IPS-11a (cell line): ENCODE measurements around the gene SMAD2.

Experiments
- H3K4me3 ChIP-seq: one replicate; pipeline ENCODE4 v1.5.1; 2013; ENCODE audit warnings: low read depth, low read length, control low read depth

SMAD2 gene

GRCh38 chr18:47932190-47932589, 1.7 kb upstream of the SMAD2 start:
- H3K4me3 ChIP-seq: no peak overlapping the region

DNA sequence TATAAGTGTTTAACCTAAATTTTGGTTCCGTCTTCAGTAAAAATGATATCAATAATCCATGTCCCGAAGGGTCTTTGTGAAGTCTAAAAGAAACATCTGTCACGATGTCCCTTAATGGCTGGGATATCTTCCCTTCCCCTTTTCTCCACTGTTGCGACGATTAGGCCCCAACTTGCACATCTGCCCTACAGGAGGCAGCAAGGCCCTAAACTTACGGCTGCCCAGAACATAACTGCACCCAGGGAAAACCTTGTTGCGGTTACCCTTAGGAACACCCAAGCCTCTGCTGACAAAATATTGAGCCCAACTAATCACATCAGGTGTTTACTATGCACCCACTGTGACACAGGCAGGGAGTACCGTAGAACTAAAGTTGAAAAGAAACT, 1.3 kb upstream of the SMAD2 start:
- peak overlapping the region; percentile 69 for H3K4me3 ChIP-seq

GRCh38 chr18:47930931-47931717, 665 bp upstream of the SMAD2 start:
- H3K4me3 ChIP-seq: peak overlapping the region; percentile 69

DNA sequence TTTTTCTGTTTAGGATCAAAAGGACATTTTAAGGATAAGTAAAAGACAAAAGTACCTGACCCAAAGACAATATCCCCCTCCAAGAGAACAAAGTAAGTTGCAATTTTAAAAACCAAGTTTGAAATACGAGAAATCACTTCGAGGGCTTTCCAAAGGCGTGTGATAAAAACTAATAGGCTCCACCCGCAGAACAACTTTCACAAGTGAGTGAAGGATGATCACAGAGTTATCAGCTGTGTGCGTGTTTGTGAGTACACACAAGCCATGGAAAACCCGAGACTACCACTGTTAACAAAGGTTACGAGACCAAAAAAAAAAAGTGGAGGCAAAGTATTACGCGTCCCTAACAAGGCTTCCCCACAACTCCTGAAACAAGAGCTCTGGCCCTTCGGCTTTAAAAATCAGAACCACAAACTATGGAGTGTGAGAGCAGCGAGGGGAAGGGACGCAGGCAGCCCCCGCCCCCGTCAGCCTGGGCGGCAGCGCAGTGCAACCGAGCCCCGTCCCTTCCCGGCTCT, 719 bp downstream of the SMAD2 start:
- H3K4me3 ChIP-seq: peak overlapping the region; percentile 75

GRCh38 chr18:47928466-47928865, 2.0 kb downstream of the SMAD2 start:
- H3K4me3 ChIP-seq: peak overlapping the region; percentile 75

DNA sequence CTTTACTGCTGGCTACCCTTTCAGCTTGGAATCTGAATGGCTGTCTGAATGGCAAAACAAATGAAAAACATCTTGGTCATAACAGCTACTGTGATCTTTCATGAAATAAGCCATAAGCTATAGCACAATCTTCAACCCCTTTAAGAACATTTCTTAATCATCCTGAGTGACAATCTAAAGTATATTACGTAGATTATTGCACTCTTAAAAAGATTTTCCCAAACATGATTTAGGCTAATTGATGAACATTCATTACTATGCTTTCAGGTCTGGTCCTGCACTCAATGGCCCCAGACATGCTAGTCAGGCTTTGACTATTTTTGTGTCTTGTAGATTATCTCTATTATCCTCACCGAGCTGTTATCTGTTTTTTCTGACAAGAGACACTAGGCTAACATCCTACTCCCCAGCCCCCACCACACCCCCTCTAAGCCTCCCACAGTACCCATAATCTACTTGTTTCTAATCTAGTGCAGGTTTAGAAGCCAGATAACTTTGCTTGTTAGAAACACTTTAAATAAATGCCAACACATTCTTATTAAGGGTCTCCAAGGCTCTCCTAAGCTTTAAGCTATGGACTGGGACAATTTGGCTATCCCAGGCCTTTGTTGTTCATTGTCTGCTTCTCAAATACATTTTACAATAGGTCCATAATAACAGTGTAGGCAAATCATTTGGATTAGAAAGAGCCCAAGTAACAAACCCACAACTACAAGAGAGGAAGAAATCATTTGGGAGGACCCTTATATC, 4.2 kb downstream of the SMAD2 start:
- no peak overlapping the region for H3K4me3 ChIP-seq

DNA sequence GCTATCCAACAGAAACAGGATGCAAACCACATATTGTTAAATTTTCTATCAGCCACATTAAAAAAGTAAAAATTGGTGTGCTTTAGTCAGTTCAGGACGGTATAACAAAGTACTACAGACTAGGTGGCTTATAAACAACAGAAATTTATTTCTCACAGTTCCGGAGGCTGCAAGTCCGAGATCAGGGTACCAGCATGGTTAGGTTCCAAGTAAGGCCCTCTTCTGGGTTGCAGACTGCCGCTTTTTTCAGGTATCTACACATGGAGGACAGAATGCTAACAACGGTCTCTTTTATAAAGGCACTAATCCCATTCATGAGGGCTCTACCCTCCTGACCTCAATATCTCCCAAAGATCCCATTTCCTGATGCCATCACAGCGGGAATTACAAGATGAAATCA, 10.5 kb downstream of the SMAD2 start:
- H3K4me3 ChIP-seq: no peak overlapping the region

GRCh38 chr18:47917923-47918610, 12.4 kb downstream of the SMAD2 start:
- H3K4me3 ChIP-seq: peak overlapping the region; percentile 18

GRCh38 chr18:47915930-47916329, 14.5 kb downstream of the SMAD2 start:
- H3K4me3 ChIP-seq: no peak overlapping the region

DNA sequence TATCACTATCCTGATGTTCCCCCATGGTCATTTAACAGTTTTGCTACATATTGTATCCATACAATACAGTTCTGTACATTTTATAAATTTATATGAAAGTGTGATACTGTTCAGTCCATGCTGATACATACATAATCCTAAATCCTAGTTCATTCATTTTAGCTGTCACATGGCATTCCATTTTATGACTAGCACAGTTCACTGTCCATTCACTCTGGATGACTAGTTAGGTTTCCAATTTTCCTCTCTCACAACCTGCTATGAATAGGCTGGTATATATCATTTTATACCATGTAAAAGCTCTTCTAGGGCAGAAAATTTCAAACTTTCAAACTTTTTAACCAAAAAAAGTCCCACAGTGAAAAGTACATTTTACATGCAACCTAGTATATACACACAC, 15.2 kb downstream of the SMAD2 start:
- no peak overlapping the region for H3K4me3 ChIP-seq

GRCh38 chr18:47912794-47913585, 17.5 kb downstream of the SMAD2 start:
- H3K4me3 ChIP-seq: no peak overlapping the region

GRCh38 chr18:47912343-47912742, 18.1 kb downstream of the SMAD2 start:
- H3K4me3 ChIP-seq: no peak overlapping the region

DNA sequence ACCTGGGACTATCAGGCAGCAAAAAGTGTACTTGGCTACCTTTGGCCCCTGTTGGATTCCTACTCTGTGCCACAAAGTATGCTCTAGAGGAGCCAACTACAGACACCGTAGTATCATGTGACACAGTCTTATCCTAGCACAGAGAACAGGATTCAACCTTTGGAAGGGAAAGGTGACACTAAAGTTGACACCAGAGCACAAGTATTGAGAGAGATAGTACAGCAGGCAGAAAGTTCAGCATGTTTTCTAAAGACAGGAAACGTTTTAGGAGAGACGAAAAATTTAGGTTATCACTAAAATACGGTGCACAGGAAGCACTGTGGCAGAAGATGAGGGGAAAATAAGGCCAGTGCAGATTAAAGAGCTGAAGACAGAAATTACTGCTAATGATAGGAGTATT, 18.6 kb downstream of the SMAD2 start:
- no peak overlapping the region for H3K4me3 ChIP-seq

GRCh38 chr18:47909484-47909883, 21.0 kb downstream of the SMAD2 start:
- H3K4me3 ChIP-seq: no peak overlapping the region

DNA sequence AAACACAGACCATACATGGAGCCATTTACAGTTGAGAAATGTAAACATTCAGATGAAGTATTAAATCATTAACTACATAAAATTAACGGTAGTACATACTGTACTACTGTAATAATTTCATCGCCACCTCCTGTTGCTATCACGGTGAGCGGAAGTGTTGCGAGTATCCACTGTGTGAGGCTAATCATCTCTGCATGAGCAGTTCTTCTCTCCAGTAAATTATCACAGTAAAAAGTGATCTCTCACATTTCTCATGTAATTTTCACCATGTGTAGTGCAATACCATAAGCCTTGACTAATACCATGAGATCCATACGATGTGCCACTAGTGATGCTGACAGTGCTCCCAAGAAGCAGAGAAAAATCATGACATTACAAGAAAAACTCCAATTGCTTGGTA, 21.9 kb downstream of the SMAD2 start:
- H3K4me3 ChIP-seq: no peak overlapping the region

GRCh38 chr18:47906408-47906807, 24.1 kb downstream of the SMAD2 start:
- H3K4me3 ChIP-seq: no peak overlapping the region

DNA sequence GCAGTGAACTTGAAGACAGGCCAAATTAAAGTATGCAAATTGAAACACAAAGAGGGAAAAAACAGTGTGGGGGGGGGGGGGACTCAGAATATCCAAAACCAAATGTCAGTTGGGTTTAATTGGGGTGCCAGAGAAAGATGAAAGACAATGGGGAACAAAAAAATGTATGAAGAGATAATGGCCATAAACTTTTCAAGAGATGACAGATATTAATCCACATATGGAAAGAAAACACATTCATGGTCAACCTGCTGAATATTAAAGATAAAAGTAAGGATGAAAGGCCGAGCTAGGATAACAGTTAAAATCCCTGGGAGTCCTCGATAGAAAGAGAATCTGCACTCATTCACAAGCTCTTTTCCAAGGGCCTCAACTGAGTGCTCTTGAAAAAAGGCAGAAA, 26.6 kb downstream of the SMAD2 start:
- H3K4me3 ChIP-seq: no peak overlapping the region

GRCh38 chr18:47901624-47902362, 28.7 kb downstream of the SMAD2 start:
- no peak overlapping the region for H3K4me3 ChIP-seq

DNA sequence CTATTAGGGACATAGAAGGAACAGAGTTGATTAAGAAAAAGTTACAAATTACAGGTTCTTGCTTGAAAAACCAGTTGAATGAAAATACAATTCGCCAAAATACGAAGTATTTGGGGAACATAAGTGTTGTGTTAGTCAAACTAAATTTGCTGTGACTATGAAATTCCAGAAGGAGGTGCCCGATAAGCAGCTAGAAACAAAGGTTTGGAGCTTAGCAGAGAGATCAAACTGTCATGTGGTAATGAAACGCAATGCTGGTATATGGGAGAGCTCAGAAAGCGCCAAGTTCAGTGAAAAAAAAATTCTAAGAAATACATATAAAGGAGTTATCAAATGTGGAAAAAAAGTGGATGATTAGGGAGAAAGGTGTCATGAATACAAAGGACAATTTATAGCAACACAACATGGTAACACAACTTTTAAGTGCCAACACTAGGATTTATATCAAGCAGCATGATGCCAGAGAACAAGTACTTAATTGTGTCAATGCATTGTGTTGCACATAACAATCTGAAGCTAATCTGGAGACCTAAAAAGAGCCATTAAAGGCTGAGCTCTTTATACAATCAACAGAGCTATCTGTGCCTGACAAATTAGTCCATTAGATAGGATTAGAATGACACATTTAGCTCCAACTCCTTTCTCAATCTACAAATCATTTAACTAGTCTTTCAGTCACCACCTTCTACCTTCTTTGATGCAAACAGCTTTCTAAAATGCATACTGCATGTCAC, 31.2 kb downstream of the SMAD2 start:
- H3K4me3 ChIP-seq: no peak overlapping the region
